ENCODE data around the gene ADGRV1. TPM values are rescaled to one million over a fixed set of nuclear protein-coding genes. Genes with fewer than 3 reads are reported as not detected.

The ADGRV1 gene
- total RNA-seq, 4 donors from 2014 or later: 0.25 to 0.60 (median 0.56) TPM; not detected in 1

GRCh38 chr5:90689064-90689463, 130.5 kb downstream of the ADGRV1 start:
- DNase-seq (ENCODE audit: low spot score) (no peak), ATAC-seq (ENCODE audit: low FRiP score) (no peak)
- no peak for TF ChIP-seq CTCF (IDR thresholded peaks at IDR 0.05)

- TF ChIP-seq CTCF (IDR thresholded peaks at IDR 0.05): no peak
- ATAC-seq (ENCODE audit: low FRiP score) (no peak), DNase-seq (ENCODE audit: low spot score) (no peak)
Observed at GRCh38 chr5:90690307-90690706, 131.7 kb downstream of the ADGRV1 start.

- no peak for DNase-seq (ENCODE audit: low spot score)
- ATAC-seq (ENCODE audit: low FRiP score): no peak
- no peak for TF ChIP-seq CTCF (IDR thresholded peaks at IDR 0.05)
Observed at GRCh38 chr5:90691533-90691932, 132.9 kb downstream of the ADGRV1 start.

- no peak for ATAC-seq (ENCODE audit: low FRiP score)
Observed at GRCh38 chr5:90696153-90696552, 137.6 kb downstream of the ADGRV1 start.

GRCh38 chr5:90700299-90700698, 141.7 kb downstream of the ADGRV1 start:
- TF ChIP-seq CTCF (IDR thresholded peaks at IDR 0.05): no peak
- no peak for ATAC-seq (ENCODE audit: low FRiP score)
- DNase-seq (ENCODE audit: low spot score): no peak

More at GRCh38 chr5:90696153-90696552, 137.6 kb downstream of the ADGRV1 start:
- TF ChIP-seq CTCF (IDR thresholded peaks at IDR 0.05): no peak
- DNase-seq (ENCODE audit: low spot score): no peak

GRCh38 chr5:90703932-90704331, 145.3 kb downstream of the ADGRV1 start:
- DNase-seq (ENCODE audit: low spot score): no peak

More at GRCh38 chr5:90703932-90704331, 145.3 kb downstream of the ADGRV1 start:
- TF ChIP-seq CTCF (IDR thresholded peaks at IDR 0.05): no peak
- no peak for ATAC-seq (ENCODE audit: low FRiP score)

Measured in omental fat pad (tissue), 4 donors.